Islet of Langerhans (tissue), 1 donor: ENCODE measurements around the gene NPFFR1.

Experiments used
- FAIRE-seq: peaks from one replicate; lab custom pipeline; 2011; peaks lifted over from hg19 to GRCh38; lab: Jason Lieb, UNC

NPFFR1 gene

DNA sequence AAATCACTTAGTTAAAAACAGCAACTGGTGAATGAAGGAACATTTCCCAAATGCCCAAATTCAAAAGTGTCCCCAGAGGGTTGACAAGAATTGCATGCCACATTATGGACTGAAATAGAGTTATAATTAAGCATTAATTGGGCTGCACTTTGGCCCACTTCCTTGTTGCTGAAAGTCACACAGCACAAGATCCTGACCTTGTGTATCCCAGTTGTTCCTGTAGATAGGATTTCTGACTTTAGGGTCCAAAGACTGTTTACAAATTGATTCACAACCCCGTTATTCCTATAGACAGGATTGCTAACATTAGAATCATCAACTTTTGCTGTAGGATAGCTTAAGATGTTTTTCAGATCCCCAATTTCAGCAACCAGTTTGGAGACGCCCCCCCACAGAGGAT is 31.5 kb upstream of the NPFFR1 start:
- no peak for FAIRE-seq

DNA sequence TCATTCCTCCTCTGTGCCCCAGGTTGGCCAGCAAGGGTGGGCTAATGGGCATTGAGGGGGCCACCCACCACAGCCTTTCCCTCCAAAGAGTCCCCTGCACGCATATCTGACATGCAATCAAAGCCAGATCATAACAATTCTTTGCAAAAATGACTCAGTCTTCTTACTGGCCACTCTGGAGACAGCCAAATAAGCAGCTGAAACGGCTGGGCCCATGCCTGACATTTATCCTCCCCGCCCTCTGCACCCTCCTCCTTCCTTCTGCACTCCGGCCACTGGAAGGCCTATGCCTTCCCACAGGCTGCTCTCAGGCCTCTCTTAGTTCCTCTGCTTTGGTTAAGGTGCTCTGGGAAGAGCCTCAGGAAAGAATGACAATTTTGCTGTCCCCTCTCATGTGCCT is 29.2 kb upstream of the NPFFR1 start:
- no peak for FAIRE-seq

DNA sequence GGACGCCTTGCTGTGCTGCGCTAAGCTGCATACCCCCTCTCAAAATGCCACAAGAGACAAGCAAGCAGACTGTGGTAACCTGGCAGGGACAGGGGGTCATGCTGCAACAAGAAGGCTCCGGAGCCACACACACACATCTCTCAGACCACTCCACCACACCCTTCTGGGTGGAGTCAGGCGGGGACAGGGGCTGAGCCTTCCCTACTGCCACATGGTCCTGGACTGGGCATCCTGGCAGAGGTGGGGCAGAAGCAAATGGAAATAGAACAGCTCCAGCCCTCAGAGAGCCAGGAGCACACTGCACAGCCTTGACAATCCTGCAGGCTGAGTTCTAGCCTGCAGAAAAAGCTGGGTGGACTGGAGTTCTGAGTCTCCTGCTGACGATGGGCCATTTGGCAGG is 28.4 kb upstream of the NPFFR1 start:
- no peak for FAIRE-seq

DNA sequence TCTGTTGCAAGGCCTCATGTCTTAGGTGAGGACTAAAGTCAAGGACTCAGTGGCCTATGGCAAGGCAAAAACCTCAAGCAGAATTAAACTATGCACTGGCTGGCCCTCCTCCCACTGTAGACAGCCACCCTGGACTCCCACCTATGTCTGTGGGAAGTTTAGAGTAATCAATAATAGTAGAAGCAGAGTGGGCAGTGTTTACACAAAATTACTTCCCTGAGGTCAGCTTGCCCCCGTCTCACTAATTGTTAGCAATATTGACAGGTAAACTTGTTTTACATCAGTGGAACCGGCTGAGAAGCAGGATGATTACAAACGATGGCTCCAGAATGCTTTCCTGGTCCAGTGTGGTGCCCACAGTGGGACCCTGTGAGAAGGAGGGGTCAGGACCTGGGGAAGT is 27.9 kb upstream of the NPFFR1 start:
- FAIRE-seq = no peak

DNA sequence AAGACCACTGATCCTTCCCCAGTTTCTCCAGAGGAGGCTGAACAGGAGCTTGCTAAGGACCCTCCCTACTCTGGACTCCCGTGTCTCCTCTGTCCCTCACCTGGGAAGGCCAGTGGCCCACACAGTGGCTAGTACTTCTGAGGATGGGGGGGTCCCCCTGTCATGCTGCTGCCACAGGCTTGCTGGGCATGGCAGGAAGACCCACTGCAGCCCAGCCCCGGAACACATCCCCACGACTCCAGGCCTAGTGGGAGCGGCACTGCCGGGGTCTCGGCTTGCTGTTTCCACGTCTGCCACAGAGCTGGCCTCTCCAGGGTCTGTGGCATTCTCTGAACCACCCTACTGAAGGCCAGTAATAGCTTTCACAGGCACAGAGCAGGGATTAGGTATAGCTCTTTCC is 25.9 kb upstream of the NPFFR1 start:
- no peak for FAIRE-seq

DNA sequence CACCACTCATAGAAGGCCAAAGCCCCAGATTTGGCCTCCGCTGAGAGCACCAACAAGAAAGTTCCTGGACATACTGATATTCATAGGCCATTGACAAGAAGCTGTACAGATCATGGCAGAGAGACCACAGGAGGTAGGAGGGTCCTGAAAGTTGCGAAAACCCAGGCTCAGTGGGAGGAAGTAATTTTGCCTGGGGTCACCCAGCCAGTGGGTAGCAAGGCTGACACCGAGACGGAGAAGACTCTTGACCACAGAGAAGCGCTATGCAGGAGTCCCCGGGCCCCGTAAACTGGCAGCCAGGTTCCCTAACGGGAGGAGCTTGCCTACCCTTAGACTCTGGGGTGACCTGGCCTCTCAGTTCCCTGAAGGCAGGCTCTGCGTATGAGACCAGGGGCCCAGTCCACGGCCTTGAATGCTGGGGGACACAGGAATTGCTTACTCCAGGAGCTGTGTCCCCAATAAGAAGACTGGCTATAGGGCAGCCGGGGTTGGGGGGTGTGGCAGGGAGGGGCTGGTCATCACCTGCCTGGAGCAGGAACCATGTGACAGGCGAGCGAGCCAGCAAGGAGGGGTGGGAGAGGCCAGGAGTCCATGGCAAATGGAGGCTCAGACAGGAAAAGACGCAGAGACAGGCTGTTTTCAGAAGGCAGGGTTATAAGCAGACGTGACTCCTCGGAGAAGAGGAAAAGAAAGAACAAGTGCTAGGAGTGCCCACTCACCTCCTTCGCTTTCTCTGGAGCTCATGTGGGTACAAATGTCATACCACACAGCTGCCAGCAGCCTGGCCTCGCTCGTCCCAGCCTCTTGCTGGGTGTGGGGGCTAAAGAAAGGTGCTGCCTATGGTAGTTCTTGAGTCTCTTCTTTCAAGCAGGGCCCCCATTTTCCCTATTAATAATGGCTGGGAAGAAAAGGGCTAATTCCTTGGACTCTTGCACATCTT is 24.6 kb upstream of the NPFFR1 start:
- no peak for FAIRE-seq

DNA sequence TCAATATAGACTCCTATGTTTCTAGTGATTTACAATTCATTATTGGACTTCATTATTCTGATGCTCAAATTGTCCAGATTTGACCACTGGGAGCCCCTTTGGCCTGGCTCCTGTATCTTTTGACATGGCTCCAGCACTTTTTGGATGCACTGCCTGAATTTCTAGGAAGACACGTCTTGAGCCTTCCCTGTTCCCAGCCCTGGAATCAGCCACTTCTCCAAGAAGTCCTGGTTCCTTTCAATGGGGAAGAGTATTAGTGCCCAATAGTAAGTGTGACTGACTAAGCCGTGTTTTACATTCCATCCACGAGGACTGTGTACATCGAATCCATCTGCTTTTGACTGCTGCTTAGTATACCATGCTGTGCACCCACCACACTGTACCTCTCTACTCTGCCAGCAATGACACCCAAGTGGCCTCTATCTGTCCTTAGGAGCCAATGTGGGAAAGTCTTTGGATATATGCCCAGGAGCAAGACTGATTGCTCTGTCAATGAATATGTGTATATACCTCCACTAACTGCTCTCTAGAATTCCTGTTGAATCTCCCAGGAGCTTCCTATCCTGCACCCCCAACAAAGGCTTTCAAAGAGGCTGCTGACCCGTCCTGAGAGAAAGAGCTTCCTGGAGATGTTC is 23.2 kb upstream of the NPFFR1 start:
- FAIRE-seq = no peak

DNA sequence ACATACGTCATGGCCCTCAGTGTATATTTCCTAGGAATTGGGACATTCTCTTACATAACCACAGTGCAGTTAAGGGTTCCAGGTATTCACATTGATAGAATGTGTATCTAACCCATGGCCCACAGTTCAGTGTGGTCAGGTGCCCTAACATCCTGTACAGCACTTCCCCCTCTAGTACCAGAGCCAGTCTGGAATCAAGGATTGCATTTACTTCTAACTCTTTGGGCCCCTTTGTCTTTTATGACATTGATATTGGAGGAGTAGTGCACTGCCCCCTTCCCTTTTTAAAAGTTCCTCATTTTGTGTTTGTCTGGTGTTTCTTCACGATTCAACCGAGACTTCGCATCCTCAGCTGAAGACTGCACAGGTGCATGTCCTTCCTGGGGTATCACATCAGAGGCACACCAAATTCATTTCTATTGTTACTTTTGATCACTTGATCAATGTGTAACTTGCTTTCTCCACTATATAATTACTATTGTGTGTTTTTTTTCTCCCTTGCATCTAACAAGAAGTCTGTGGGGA is 22.4 kb upstream of the NPFFR1 start:
- no peak for FAIRE-seq

DNA sequence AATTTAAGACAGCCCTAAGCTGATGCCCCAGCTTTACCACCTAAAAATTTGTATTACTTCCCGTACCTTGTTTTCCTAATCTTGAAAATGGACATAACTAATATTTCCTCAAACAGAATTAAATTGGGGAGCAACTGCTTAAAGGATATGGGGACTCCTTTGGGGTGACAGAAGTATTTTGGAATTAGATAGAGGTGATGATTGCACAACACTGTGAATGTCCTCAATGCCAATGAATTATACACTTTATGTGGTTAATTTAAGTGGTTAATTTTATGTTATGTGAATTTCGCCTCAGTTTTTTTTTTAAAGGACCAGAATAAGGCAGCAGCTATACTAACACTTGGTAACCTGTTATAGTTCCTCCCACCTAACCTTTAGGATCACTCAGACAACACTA is 19.9 kb upstream of the NPFFR1 start:
- no peak for FAIRE-seq

DNA sequence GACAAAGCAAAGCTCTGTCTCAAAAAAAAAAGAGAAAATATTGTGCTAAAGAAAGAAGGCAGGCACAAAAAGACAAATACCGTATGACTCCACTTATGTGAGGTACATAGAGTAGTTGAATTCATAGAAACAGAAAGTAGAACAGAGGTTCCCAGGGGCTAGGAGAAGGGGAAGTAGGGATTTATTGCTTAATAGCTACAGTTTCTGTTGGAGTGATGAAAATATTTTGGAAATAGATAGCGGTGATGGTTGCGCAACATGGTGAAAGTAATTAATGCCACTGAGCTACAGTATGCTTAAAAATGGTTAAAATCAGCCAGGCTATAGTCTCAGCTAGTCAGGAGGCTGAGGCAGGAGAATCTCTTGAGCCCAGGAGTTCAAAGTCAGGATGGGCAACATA is 18.5 kb upstream of the NPFFR1 start:
- no peak for FAIRE-seq

DNA sequence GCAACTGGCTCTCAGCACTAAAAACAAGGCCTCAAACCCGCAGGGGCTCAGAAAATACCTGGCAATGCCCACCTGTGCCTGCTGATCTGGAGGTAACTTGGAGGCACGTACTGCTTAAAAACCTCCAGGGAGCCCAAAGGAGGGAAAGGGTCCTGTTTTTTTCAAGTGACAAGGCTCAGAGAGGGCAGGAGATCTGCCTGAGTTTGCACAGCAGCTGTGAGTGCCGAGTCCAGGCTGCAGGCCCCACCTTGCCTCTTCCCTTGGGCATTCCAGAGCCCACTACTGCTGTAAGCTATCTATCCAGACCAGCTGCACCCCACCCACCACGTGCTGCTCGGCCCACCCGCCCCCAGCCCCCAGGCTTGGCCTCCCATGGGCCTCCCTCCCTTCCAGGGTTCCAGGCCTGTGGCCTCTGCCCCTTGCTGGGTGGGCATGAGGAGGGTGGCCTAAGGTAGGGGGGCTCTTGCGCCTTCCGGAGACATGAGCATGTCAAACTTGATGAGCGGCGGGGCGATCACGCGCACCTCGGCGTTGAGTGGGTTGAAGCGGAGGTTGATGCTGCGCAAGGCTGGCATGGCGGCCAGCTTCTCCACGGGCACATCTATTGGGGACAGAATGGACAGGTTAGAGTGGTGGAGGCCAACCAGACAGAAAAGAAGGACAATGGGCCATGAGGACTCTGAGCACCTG is 17.2 kb upstream of the NPFFR1 start:
- FAIRE-seq = no peak

DNA sequence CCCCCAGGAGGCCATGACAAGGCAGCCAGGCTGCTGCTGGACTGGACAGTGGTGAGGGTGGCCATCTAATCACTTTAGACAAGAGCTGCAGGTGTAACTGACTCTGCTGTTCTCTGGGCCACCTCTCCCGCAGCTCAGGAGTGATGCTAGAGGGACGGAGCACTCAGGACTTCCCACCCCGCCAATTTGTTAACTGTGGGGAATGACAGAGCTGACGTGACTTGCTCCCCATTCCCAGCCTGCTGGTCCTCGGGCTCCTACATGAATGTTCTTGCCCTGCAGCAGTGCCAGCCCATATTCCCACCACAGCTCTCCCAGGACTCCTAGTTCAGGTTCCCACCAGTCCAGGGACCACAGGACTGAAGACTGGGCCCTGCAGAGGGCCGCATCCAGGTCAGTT is 16.7 kb upstream of the NPFFR1 start:
- no peak for FAIRE-seq

DNA sequence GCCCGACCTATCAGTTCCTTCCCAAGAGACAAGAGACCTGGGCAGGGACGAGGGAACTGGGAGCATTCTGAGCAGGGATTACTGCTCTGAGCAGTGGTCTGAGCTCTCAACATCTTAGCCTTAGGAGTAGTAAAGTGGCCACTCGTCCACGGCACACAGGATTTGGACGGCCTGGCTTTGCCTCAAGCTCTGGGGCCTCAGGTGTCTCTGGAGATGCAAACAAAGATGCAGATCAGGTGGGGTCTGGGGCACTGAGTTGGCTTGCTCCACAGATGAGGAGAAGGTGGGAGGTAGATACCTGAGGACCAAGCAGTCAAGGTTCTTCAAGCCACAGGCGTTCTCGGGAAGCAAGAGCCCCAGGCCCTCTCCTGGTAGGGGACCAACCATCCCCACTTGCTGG is 16.1 kb upstream of the NPFFR1 start:
- no peak for FAIRE-seq

DNA sequence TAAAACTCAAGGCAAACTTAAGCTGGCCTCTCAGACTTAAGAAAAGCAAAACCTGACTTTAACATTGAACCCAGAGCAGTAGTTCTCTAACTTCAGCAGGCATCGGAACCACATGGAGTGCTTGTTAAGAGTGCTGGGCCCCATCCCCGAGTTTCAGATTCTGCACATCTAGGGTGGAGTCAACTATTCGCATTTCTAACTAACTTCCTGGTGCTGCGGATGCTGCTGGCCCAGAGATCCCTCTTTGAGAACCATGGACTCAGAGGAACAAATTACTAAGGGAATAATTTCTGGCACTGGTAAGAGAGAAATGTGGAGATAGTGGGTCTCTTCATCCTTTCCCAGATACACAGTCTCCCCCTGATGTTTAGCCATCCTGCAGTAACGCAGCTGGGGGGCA is 14.6 kb upstream of the NPFFR1 start:
- FAIRE-seq = no peak

DNA sequence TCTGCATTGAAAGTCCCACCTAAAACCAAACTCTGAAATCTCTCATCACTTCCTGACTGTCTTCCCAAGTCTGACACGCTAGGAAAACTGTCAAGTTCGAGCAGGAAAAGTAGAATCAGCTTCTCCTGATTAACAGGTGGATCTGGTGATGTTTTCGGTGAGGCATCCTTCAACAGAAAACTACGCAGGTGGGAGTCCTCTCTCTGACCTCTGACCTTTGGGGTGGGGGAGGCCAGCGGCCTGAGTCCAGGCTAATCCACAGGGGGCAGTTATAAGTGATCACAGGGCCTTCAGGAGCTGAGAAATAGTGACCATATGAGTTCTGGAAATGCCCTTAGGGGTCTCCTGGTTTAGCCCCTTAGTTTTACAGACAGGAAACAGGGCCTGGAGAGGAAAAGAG is 13.4 kb upstream of the NPFFR1 start:
- FAIRE-seq = no peak

DNA sequence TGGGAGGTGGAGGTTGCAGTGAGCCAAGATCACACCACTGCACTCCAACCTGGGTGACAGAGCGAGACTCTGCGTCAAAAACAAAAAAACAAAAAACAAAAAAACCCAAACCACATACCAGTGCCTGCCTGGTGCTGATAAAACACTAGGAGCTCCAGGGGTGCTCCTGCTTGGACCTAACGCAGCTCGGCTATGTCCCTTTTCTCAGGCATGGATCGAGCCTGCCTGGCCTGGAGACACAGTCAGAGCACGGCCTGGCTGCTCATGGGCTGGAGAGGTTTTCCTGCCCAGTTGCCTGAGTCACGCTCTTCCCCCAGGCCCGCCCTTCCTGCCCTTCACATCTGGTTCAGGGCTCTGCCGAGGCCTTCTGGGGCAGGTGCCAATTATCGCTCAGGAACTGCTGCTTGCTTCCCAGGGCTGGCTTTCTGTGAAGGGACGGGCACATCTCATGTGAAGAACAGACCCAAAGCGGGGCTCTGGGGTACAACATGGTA is 12.6 kb upstream of the NPFFR1 start:
- FAIRE-seq = no peak

DNA sequence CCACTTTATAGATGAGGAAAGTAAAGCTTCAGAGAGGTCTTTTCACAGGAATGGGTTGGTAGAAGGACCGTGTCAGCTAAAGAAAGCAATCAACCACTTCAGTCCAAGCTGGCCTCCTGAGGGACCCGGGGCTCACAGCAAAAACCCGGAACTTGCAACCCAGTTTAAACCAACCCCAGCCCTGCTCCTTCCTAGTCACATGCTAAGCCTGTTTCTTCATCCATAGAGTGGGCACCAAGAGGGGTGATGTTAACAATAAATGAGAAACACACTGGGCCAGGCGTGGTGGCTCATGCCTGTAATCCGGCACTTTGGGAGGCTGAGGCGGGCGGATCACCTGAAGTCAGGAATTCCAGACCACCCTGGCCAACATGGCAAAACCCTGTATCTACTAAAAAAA is 12.1 kb upstream of the NPFFR1 start:
- no peak for FAIRE-seq

DNA sequence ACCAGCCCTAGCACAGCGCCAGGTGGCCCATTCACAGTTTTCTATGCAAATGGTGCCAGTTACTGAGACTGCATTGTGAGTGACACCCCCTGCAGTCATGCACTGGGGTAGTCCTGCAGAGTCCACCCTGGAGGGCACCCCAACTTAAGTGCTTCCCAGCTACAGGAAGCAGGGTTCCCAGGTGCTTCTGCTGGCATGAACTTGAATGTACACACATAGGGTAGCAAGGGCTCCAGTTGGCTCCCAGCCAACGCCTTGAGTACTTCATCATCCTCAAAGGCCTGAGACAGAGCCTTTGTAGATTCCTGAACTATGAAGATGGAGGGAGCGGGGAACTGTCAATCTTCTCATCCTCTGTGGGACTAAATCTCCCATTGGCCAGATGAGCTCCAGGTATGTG is 11.5 kb upstream of the NPFFR1 start:
- no peak for FAIRE-seq

DNA sequence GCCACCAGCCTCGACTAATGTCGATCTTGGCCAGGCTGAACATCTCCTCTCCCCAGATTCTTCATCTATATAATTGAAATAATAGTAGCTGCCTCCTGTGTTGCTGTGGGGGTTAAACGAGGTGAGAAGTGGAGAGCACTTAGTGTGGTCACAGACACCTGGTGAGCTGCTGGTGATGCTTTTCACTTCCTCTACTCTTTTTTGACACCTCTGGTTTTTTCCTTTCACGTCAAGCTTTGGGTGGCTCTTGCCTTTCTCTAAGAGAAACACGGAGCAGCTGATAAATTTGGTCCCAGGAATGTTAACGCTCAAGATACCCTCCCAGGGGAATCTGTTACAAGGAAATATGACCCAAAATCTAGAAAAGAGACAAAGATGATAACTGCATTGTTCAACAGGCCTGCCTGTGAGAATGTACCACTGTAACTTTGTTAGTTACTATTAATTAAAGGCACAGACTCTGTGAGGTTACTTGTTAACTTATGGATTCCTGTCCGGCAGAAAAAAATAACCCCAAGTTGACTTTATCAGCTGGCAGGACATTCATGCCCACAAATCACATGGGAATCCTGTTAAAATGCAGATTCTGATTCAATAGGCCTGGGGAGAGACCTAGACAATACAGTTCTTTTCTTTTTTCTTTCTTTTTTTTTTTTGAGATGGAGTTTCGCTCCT is 9.5 kb upstream of the NPFFR1 start:
- no peak for FAIRE-seq

DNA sequence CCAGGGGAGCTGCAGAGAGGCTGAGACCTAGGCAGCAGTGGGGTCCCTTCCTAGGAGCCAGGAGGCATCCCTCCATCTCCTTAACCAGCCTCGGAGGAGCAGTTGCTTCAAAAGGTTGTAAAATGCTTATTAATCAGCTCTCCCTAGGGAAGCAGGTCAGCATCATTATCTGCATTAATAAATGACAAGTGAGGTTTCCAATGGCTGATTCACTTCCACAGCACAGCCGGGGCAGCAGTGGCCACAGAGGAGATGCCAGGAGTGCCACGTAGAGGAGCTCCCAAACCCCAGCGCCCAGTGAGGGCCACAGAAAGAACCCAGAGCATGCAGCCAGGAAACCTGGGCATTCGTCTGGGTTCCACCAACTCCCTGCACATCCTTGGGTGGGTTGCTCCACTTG is 8.2 kb upstream of the NPFFR1 start:
- FAIRE-seq = no peak

DNA sequence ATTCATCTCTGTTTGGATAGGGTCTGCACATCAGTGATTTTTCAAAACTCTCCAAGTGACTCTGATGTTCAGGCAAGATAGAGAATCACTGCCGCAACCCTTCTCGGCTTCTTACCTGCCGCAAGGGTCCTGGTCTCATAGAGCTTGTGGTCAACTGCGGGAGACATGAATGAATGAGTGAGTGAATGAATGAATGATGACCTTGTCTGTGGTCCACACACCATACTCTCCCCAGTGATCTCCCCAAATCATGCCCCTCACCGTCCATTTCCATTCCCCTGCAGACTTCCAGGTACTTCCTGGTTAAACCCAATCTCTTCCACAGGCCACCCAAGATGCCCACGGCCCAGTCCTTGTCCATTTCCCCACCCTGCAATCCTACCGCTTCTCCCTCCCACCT is 5.9 kb upstream of the NPFFR1 start:
- no peak for FAIRE-seq

DNA sequence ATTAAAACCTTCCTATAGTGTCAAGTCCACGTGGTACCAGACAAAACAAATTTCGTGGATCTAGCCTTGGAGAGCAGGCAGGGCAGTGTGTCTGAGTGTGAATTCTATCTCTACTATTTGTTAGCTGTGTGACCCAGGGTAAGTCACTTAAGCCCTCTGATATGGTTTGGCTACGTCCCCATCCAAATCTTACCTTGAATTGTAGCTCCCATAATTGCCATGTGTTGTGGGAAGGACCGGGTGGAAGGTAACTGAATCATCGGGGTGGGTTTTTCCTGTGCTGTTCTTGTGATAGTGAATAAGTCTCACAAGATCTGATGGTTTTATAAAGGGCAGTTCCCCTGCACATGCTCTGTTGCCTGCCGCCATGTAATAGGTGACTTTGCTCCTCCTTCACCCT is 2.8 kb upstream of the NPFFR1 start:
- FAIRE-seq = no peak

DNA sequence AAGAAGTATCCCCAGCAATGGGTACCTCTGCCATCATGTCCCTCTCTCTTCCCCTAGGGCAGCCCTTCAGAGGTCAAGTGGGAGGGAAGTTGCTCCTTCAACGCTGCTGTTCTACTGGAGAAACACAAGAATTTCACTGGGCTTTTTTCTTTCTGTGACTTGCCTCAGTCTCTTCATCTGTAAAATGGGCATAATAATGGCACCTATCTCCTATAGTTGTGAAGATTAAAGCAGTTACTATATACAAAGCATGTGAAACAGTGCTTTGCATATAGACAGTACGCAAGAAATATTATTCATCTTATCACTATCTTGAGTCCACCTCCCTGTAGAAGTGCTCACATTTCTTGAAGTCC is 1.6 kb upstream of the NPFFR1 start:
- no peak for FAIRE-seq
